Esophagus muscularis mucosa (tissue), 4 donors: ENCODE measurements around the gene CORO2B. TPM values are rescaled to one million over a fixed set of nuclear protein-coding genes. Genes with fewer than 3 reads are reported as not detected.

ENCODE experiments used
- DNase-seq: peaks from one replicate; pipeline ENCODE4 v3.0.0-alpha.2; 2017; ENCODE audit errors: extremely low spot score
- H3K27ac ChIP-seq, 4 donors: fragments of 200-600 bp; sonication (generic); replicated peaks in 1 of 4; 1 replicate in 3 of 4; 2 replicates in 1 of 4; pipeline ENCODE4 v1.5.1; 2016 to 2019; ENCODE audit warnings: mild to moderate bottlenecking in 1 of 4
- H3K27me3 ChIP-seq, 4 donors: fragments of 200-600 bp; sonication (generic); one replicate each; pipeline versions ENCODE4 v1.5.1 to v1.6.0; 2016 to 2019
- H3K36me3 ChIP-seq, 4 donors: fragments of 200-600 bp; sonication (generic); one replicate each; pipeline ENCODE4 v1.5.1; 2016 to 2019
- H3K4me1 ChIP-seq, 4 donors: fragments of 200-600 bp; sonication (generic); one replicate each; pipeline ENCODE4 v1.5.1; 2016 to 2019
- H3K4me3 ChIP-seq, 4 donors: fragments of 200-600 bp; sonication (generic); 1 replicate in 2 of 4; 2 replicates in 2 of 4; pipeline ENCODE4 v1.5.1; 2016 to 2019; ENCODE audit warnings: mild to moderate bottlenecking in 4 of 4, moderate library complexity in 1 of 4
- H3K9me3 ChIP-seq, 4 donors: fragments of 200-600 bp; sonication (generic); 1 replicate in 3 of 4; 2 replicates in 1 of 4; pipeline ENCODE4 v1.5.1; 2016 to 2019
- EP300 ChIP-seq: sonication (generic); formaldehyde crosslinking; IDR thresholded peaks from one replicate; pipeline ENCODE4 v1.6.1; 2017; ENCODE audit warnings: antibody characterized with exemption
- POLR2A ChIP-seq: fragments of 450-650 bp; IDR thresholded peaks from one replicate; pipeline ENCODE4 v1.6.1; 2017; ENCODE audit warnings: antibody characterized with exemption, moderate library complexity, mild to moderate bottlenecking, low read depth
- POLR2AphosphoS5 ChIP-seq, 2 donors: sonication (generic); formaldehyde crosslinking; IDR thresholded peaks; one replicate each; pipeline ENCODE4 v1.6.1; 2017; ENCODE audit warnings: antibody characterized with exemption in 2 of 2
- WGBS: methylation state at CpG from one replicate; pipeline ENCODE4 v1.1.5; 2018; 5-methylcytosine and 5-hydroxymethylcytosine counted together
- intact Hi-C: fragments of 100-400 bp; cut with DNase I; formaldehyde crosslinking; loops from one replicate; pipeline ENCODE4 v1.15.1; 2023
- total RNA-seq, 4 donors: library from RNA; depleted of rRNA; stranded (reverse); fragments of >200 nt; gene quantifications; one replicate each; pipeline versions ENCODE4 v1.1.0 to v1.2.1, GENCODE V29; 2016
- TF ChIP-seq, protein P1 (sequence below), 3 experiments: fragments of 200-600 bp in 2 of 3; fragments of 450-650 bp in 1 of 3; sonication (generic) in 2 of 3; IDR thresholded peaks; one replicate each; pipeline ENCODE4 v1.5.1; 2017 to 2019; ENCODE audit warnings: antibody characterized with exemption in 3 of 3, mild to moderate bottlenecking in 2 of 3, moderate library complexity in 1 of 3

The CORO2B gene
- total RNA-seq, 4 donors from 2014 or later: 5.8 to 12.2 (median 7.5) TPM

GRCh38 chr15:68663526-68663925 is 84.7 kb downstream of the CORO2B start:
- no peak overlapping the region for H3K4me3 ChIP-seq
- 100% methylated on average over 1 of the region's 1 CpG for WGBS
- no peak overlapping the region for H3K27ac ChIP-seq
- H3K9me3 ChIP-seq: peaks cover 0 to 5% (median 0%) of the 10 kb centered on the region in 4 donors
- intact Hi-C loops: no loop called here
- TF ChIP-seq EP300: no peak
- H3K27me3 ChIP-seq: no peaks in the 10 kb centered on the region
- H3K4me1 ChIP-seq: no peaks in the 10 kb centered on the region
- DNase-seq: no peak
- H3K36me3 ChIP-seq: no peaks in the 10 kb centered on the region

GRCh38 chr15:68666120-68666811 is 87.5 kb downstream of the CORO2B start:
- TF ChIP-seq EP300: no peak
- TF ChIP-seq POLR2A: no peak
- no peak for TF ChIP-seq POLR2AphosphoS5 (IDR thresholded peaks at IDR 0.05)
- TF ChIP-seq, protein P1, sequence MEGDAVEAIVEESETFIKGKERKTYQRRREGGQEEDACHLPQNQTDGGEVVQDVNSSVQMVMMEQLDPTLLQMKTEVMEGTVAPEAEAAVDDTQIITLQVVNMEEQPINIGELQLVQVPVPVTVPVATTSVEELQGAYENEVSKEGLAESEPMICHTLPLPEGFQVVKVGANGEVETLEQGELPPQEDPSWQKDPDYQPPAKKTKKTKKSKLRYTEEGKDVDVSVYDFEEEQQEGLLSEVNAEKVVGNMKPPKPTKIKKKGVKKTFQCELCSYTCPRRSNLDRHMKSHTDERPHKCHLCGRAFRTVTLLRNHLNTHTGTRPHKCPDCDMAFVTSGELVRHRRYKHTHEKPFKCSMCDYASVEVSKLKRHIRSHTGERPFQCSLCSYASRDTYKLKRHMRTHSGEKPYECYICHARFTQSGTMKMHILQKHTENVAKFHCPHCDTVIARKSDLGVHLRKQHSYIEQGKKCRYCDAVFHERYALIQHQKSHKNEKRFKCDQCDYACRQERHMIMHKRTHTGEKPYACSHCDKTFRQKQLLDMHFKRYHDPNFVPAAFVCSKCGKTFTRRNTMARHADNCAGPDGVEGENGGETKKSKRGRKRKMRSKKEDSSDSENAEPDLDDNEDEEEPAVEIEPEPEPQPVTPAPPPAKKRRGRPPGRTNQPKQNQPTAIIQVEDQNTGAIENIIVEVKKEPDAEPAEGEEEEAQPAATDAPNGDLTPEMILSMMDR (IDR thresholded peaks at IDR 0.05): no peak
- no peaks in the 10 kb centered on the region for H3K4me1 ChIP-seq
- 74% methylated on average over 6 of the region's 6 CpGs for WGBS
- H3K27ac ChIP-seq: no peak overlapping the region
- no peaks in the 10 kb centered on the region for H3K36me3 ChIP-seq
- H3K9me3 ChIP-seq: peaks cover 0 to 5% (median 0%) of the 10 kb centered on the region in 4 donors
- no peak overlapping the region for H3K4me3 ChIP-seq
- intact Hi-C loops: no loop called here
- no peak for DNase-seq
- no peaks in the 10 kb centered on the region for H3K27me3 ChIP-seq

- H3K27me3 ChIP-seq: peaks cover 0 to 6% (median 0%) of the 10 kb centered on the region in 4 donors
- WGBS: 86% methylated on average over 12 of the region's 12 CpGs
- DNase-seq: no peak
- no peaks in the 10 kb centered on the region for H3K4me1 ChIP-seq
- intact Hi-C loops: no loop called here
- no peaks in the 10 kb centered on the region for H3K36me3 ChIP-seq
- no peak overlapping the region for H3K27ac ChIP-seq
- H3K4me3 ChIP-seq: no peak overlapping the region
- H3K9me3 ChIP-seq: peaks cover 0 to 1% (median 0%) of the 10 kb centered on the region in 4 donors
- TF ChIP-seq POLR2A: no peak
- TF ChIP-seq EP300: no peak
- no peak for TF ChIP-seq POLR2AphosphoS5 (IDR thresholded peaks at IDR 0.05)
- TF ChIP-seq, protein P1 (IDR thresholded peaks at IDR 0.05): no peak
Measured at GRCh38 chr15:68666812-68667450, 88.1 kb downstream of the CORO2B start.

- DNase-seq: no peak
Measured at GRCh38 chr15:68667800-68668625, 89.2 kb downstream of the CORO2B start.

More at GRCh38 chr15:68667800-68668625, 89.2 kb downstream of the CORO2B start:
- intact Hi-C loops: no loop called here
- Histone ChIP-seq H3K36me3 (no peaks in the 10 kb centered on the region), H3K9me3 (no peaks in the 10 kb centered on the region), H3K27me3 (peaks cover 0 to 16% (median 0%) of the 10 kb centered on the region in 4 donors), H3K4me1 (no peaks in the 10 kb centered on the region), H3K4me3 (no peak overlapping the region), H3K27ac (no peak overlapping the region)
- TF ChIP-seq, protein P1 (IDR thresholded peaks at IDR 0.05): no peak
- TF ChIP-seq POLR2AphosphoS5 (IDR thresholded peaks at IDR 0.05) (no peak), POLR2A (no peak)
- 90% methylated on average over 18 of the region's 18 CpGs for WGBS
